GM23338 (cell line): ENCODE data around the gene GABBR1. TPM values are rescaled to one million over a fixed set of nuclear protein-coding genes. Genes with fewer than 3 reads are reported as not detected.

Experiments
- ATAC-seq: fragments of 200-7000 bp; cut with Tn5 transposase; 3 replicates; pipeline ENCODE4 v1.9.1; 2020
- DNase-seq: peaks from one replicate; pipeline ENCODE4 v3.0.0-alpha.2; 2015; ENCODE audit warnings: low spot score
- H2AFZ ChIP-seq: fragments of 200-600 bp; sonication (generic); 2 replicates; pipeline ENCODE4 v1.8.0; 2016; ENCODE audit warnings: antibody characterized with exemption, mild to moderate bottlenecking, moderate library complexity
- H3F3A ChIP-seq: fragments of 200-600 bp; sonication (generic); replicated peaks from 2 replicates; pipeline ENCODE4 v1.8.0; 2017; ENCODE audit warnings: antibody characterized with exemption, mixed run types, low read depth
- H3K27ac ChIP-seq: fragments of 200-600 bp; sonication (generic); 2 replicates; pipeline ENCODE4 v1.6.1; 2016; ENCODE audit warnings: low read depth
- H3K27me3 ChIP-seq: fragments of 200-600 bp; sonication (generic); 2 replicates; pipeline ENCODE4 v1.8.0; 2016; ENCODE audit warnings: mild to moderate bottlenecking, mixed run types, moderate library complexity; ENCODE audit not compliant: insufficient read depth
- H3K36me3 ChIP-seq: fragments of 200-600 bp; sonication (generic); 2 replicates; pipeline ENCODE4 v1.8.0; 2016; ENCODE audit warnings: mild to moderate bottlenecking; ENCODE audit not compliant: insufficient read depth
- H3K4me1 ChIP-seq: fragments of 200-600 bp; sonication (generic); 2 replicates; pipeline ENCODE4 v1.8.0; 2016; ENCODE audit warnings: mild to moderate bottlenecking, moderate library complexity; ENCODE audit not compliant: insufficient read depth
- H3K4me2 ChIP-seq: fragments of 200-600 bp; sonication (generic); 2 replicates; pipeline ENCODE4 v1.7.1; 2017; ENCODE audit warnings: mixed run types
- H3K4me3 ChIP-seq: fragments of 200-600 bp; sonication (generic); 2 replicates; pipeline ENCODE4 v1.6.1; 2016; ENCODE audit warnings: mixed run types
- H3K79me2 ChIP-seq: fragments of 200-600 bp; sonication (generic); replicated peaks from 2 replicates; pipeline ENCODE4 v1.8.0; 2017; ENCODE audit warnings: mild to moderate bottlenecking; ENCODE audit not compliant: insufficient read depth
- H3K9me2 ChIP-seq: fragments of 200-600 bp; sonication (generic); 2 replicates; pipeline ENCODE4 v1.8.0; 2017; ENCODE audit not compliant: insufficient read depth
- H4K20me1 ChIP-seq: fragments of 200-600 bp; sonication (generic); replicated peaks from 2 replicates; pipeline ENCODE4 v1.8.0; 2017; ENCODE audit warnings: mild to moderate bottlenecking; ENCODE audit not compliant: insufficient read depth
- H3K27ac Mint-ChIP-seq: 2 replicates; pipeline ENCODE4 v1.8.0; 2020; ENCODE audit warnings: inconsistent platforms, mild to moderate bottlenecking, moderate library complexity, mixed read lengths
- H3K27me3 Mint-ChIP-seq: 3 replicates; pipeline ENCODE4 v1.8.0; 2022; ENCODE audit warnings: low read depth, mild to moderate bottlenecking, moderate library complexity, mixed read lengths, inconsistent platforms; ENCODE audit not compliant: insufficient read depth, poor library complexity
- H3K36me3 Mint-ChIP-seq: 3 replicates; pipeline ENCODE4 v1.8.0; 2021; ENCODE audit warnings: low read depth, mild to moderate bottlenecking, inconsistent platforms, moderate library complexity, mixed read lengths
- H3K4me1 Mint-ChIP-seq: 3 replicates; pipeline ENCODE4 v1.8.0; 2020; ENCODE audit warnings: mild to moderate bottlenecking, inconsistent platforms, mixed read lengths
- H3K4me3 Mint-ChIP-seq: 3 replicates; pipeline ENCODE4 v1.8.0; 2021; ENCODE audit warnings: moderate library complexity, mild to moderate bottlenecking, inconsistent platforms, mixed read lengths
- H3K9me3 Mint-ChIP-seq: 3 replicates; pipeline ENCODE4 v1.8.0; 2020; ENCODE audit warnings: moderate library complexity, mild to moderate bottlenecking, inconsistent platforms, mixed read lengths
- CREB1 ChIP-seq: fragments of 250-450 bp; sonication (Bioruptor Pico); IDR thresholded peaks from 2 replicates; pipeline ENCODE4 v1.5.0; 2020; ENCODE audit warnings: low read depth, mild to moderate bottlenecking, moderate library complexity
- EZH2phosphoT487 ChIP-seq: fragments of 200-600 bp; sonication (generic); IDR thresholded peaks from one replicate; pipeline ENCODE4 v1.8.1; 2018; ENCODE audit warnings: antibody characterized with exemption; ENCODE audit not compliant: unreplicated experiment
- POLR2AphosphoS5 ChIP-seq: IDR thresholded peaks from 2 replicates; pipeline ENCODE4 v1.6.1; 2016; ENCODE audit warnings: antibody characterized with exemption, low read depth
- REST ChIP-seq: IDR thresholded peaks from one replicate; pipeline ENCODE4 v1.6.1; 2018; ENCODE audit warnings: antibody characterized with exemption; ENCODE audit not compliant: unreplicated experiment
- ZNF114 ChIP-seq: fragments of 250-450 bp; sonication (Bioruptor Pico); IDR thresholded peaks from 2 replicates; pipeline ENCODE4 v1.5.0; 2020; ENCODE audit warnings: mild to moderate bottlenecking, moderate library complexity
- polyA plus RNA-seq: library from polyadenylated mRNA; unstranded; fragments of >200 nt; fragmentation: Nextera tagmentation; extraction: Ambion mirVana; gene quantifications from 2 replicates; pipeline ENCODE4 v1.2.1, GENCODE V29; 2016
- total RNA-seq: library from RNA; depleted of rRNA; stranded (reverse); fragments of >200 nt; shearing (Covaris generic); gene quantifications from 2 replicates; pipeline ENCODE4 v1.2.3, GENCODE V29; 2014

GABBR1 gene
- total and polyA plus RNA-seq, 2 experiments from 2014 or later = 42.8 to 78.9 TPM

GRCh38 chr6:29554764-29555163 lies 78.2 kb downstream of the GABBR1 start (continued):
- TF ChIP-seq REST = no peak

- peaks cover 32% of the 10 kb centered on the region for H3K4me1 Mint-ChIP-seq
- peak; percentile 86 for ATAC-seq
- no peak overlapping the region for H3K27ac Mint-ChIP-seq
- H3K4me3 Mint-ChIP-seq = peak overlapping the region; percentile 78
- H3K36me3 Mint-ChIP-seq = no peaks in the 10 kb centered on the region; the same call in 2 of the 3 replicates
- Histone ChIP-seq H3K27ac (no peak overlapping the region), H3K79me2 (no peaks in the 10 kb centered on the region), H3K36me3 (no peaks in the 10 kb centered on the region), H4K20me1 (no peaks in the 10 kb centered on the region), H3K4me2 (peak overlapping the region; percentile 84), H3K4me1 (peaks cover 19% of the 10 kb centered on the region), H3K9me2 (no peaks in the 10 kb centered on the region), H3K27me3 (peaks cover 56% of the 10 kb centered on the region), H3K4me3 (peak overlapping the region; percentile 64), H2AFZ (peak overlapping the region; percentile 90; the same call in 1 of the 2 replicates), H3F3A (no peaks in the 10 kb centered on the region)
- no peak for TF ChIP-seq POLR2AphosphoS5
- TF ChIP-seq CREB1 (CRISPR knock-in tag) = 0 out of 2 replicates have a peak, but pooled peaks have one; percentile 11
- peaks cover 51% of the 10 kb centered on the region for H3K27me3 Mint-ChIP-seq
- H3K9me3 Mint-ChIP-seq = peaks cover 7% of the 10 kb centered on the region; the same call in 1 of the 3 replicates
- DNase-seq = peak; percentile 90
Measured at GRCh38 chr6:29553268-29554057, 79.5 kb downstream of the GABBR1 start.

- Mint-ChIP-seq H3K4me3 (peak overlapping the region; percentile 78), H3K9me3 (peaks cover 7% of the 10 kb centered on the region; the same call in 1 of the 3 replicates), H3K27me3 (peaks cover 46% of the 10 kb centered on the region), H3K27ac (no peak overlapping the region), H3K36me3 (no peaks in the 10 kb centered on the region; the same call in 2 of the 3 replicates), H3K4me1 (peaks cover 23% of the 10 kb centered on the region)
- Histone ChIP-seq H3K27ac (no peak overlapping the region), H3K4me2 (peak overlapping the region; percentile 84), H2AFZ (peak overlapping the region; percentile 90; the same call in 1 of the 2 replicates), H3K27me3 (peaks cover 56% of the 10 kb centered on the region), H3F3A (no peaks in the 10 kb centered on the region), H3K4me3 (peak overlapping the region; percentile 64), H3K79me2 (no peaks in the 10 kb centered on the region), H3K4me1 (peaks cover 13% of the 10 kb centered on the region), H3K9me2 (0 out of 2 replicates have a peak, but pooled peaks cover 3% of the 10 kb centered on the region), H3K36me3 (no peaks in the 10 kb centered on the region), H4K20me1 (no peaks in the 10 kb centered on the region)
- TF ChIP-seq EZH2phosphoT487 = no peak
- no peak for TF ChIP-seq ZNF114 (CRISPR knock-in tag)
- peak; percentile 79 for TF ChIP-seq CREB1 (CRISPR knock-in tag)
- peak; percentile 62 for DNase-seq
- peak; percentile 19 for ATAC-seq
Measured at GRCh38 chr6:29552512-29553051, 80.4 kb downstream of the GABBR1 start.
